Measurements from ENCODE around the gene CALHM6. TPM values are rescaled to one million over a fixed set of nuclear protein-coding genes. Genes with fewer than 3 reads are reported as not detected.
A peak's percentile ranks its signal among the peaks of the same experiment; 100 is the strongest.

Gene CALHM6
- total RNA-seq, 2 donors from 2014 or later: 7.5 to 18.9 TPM

DNA sequence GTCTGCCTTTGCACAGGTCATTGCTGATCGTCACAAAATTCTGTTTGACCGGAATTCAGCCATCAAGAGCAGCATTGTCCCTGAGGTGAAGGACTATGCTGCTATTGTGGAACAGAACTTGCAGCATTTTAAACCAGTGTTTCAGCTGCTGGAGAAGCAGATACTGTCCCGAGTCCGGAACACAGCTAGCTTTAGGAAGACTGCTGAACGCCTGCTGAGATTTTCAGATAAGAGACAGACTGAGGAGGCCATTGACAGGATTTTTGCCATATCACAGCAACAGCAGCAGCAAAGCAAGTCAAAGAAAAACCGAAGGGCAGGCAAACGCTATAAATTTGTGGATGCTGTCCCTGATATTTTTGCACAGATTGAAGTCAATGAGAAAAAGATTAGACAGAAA is 24.6 kb upstream of the CALHM6 start:
- H3K9me3 Mint-ChIP-seq: no peaks in the 10 kb centered on the region
- no peaks in the 10 kb centered on the region for H3K4me1 Mint-ChIP-seq
- no peaks in the 10 kb centered on the region for H3K27me3 Mint-ChIP-seq
- no peak overlapping the region for H3K27ac Mint-ChIP-seq
- ATAC-seq (replicated peaks): no peak
- peaks cover 14% of the 10 kb centered on the region for H3K36me3 Mint-ChIP-seq (ENCODE audit: low read depth)
- no peak overlapping the region for H3K4me3 Mint-ChIP-seq

DNA sequence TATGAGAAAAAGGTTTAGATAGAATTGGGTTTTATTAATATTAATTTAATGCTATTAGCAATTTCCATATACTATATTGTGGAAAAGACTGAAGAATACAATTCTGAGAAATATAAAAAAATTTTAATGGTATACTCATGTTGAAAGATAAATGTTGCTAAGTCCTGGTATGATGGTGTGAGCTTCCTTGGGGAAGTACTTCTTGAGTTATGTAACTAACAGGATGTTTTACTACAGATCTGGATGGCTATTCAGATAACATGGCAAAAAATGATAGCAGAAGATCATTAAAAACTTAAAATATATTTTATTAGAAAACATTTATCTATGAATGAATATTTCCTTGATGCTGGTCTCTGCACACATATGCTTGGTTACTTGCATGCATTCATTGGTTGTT is 23.5 kb upstream of the CALHM6 start:
- Mint-ChIP-seq H3K4me3 (no peak overlapping the region), H3K9me3 (no peaks in the 10 kb centered on the region), H3K27ac (no peak overlapping the region), H3K4me1 (no peaks in the 10 kb centered on the region), H3K27me3 (no peaks in the 10 kb centered on the region), H3K36me3 (ENCODE audit: low read depth) (peaks cover 11% of the 10 kb centered on the region)
- no peak for ATAC-seq (replicated peaks)

DNA sequence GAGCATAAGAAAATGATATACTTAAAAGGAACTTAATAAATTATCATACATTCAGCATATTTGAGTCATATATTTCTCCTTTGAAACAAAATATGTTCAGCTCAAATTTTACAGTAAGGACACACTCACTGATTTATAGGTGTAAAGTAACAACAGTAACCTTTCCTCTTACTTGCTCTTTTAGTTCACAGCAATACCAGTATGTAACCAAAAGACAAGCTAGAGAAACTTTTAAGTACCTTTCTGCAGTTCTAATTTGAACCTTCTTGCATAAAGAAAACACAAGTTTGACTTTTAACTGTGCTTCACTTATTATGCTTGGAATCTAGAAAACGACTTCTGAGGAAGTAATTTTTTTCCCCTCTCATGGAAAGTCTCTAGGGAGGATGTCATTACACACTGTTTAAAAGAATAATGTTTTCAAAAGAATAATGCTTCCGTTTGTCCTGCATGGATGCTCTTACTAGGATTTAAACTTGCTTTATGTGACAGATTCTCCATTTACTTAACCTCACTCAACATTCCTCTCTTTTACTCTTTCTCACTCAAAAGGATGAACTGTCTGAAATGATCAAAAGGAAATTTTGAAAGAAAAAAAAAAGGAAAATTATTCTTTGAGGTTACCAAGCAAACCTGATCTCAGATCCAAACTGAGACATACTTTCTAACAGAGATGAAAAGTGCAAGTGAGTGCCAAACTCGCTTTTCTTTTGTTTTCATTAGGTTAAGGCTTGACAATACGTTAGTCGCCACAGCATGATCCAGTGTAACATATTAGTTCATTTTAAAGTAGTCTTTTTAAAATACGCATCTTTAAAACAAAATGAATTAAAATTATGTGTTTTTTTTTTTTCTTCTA is 22.4 kb upstream of the CALHM6 start:
- Mint-ChIP-seq H3K4me3 (no peak overlapping the region), H3K36me3 (ENCODE audit: low read depth) (peaks cover 7% of the 10 kb centered on the region), H3K9me3 (no peaks in the 10 kb centered on the region), H3K27me3 (no peaks in the 10 kb centered on the region), H3K27ac (no peak overlapping the region), H3K4me1 (no peaks in the 10 kb centered on the region)
- no peak for ATAC-seq (replicated peaks)

DNA sequence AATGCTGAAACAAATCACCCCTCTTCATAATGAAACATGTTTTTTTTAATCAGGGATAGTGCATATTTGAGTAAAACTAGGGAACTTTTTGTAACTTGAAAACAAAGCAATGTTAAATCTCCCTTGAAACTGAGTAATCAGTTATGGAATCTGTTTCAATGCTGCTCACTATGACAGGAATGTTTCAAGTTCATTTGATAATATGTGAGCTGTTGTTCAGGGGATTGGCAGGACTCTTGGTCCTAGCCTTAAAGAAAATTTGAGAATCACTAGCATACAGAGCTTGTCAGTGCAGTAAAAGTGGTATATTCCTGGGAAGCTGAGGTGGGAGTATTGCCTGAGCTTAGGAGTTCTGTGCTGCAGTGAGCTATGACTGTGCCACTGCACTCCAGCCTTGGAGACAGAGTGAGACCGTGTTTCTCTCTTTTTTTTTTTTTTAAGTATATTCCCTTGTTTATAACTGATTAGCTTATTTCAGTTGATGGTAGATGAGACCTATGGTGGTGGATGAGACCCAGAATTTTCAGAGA is 21.6 kb upstream of the CALHM6 start:
- Mint-ChIP-seq H3K27ac (no peak overlapping the region), H3K36me3 (ENCODE audit: low read depth) (peaks cover 7% of the 10 kb centered on the region), H3K27me3 (no peaks in the 10 kb centered on the region), H3K4me1 (peaks cover 4% of the 10 kb centered on the region), H3K4me3 (no peak overlapping the region), H3K9me3 (no peaks in the 10 kb centered on the region)
- ATAC-seq (replicated peaks): peak; percentile 14

DNA sequence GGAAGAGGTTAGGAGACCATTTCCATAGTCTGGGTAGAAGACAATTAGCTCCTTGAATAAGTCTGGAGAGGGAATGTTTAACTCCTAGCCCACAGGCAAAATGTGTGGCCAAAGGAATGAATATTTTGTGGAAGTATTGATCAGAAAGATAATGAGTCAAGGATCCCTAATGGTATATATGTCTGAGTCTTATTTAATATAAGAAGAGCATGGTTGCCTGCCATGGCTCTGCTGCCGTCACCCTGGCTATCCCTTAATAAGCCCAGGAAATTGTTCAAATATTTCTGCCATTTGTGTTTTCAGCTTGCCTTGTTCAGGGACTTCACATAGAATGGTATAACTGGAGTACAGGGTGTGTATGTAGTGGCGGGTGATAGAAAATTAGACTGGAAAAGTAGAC is 18.1 kb upstream of the CALHM6 start:
- Mint-ChIP-seq H3K27me3 (no peaks in the 10 kb centered on the region), H3K4me3 (no peak overlapping the region), H3K4me1 (peaks cover 10% of the 10 kb centered on the region), H3K9me3 (no peaks in the 10 kb centered on the region), H3K36me3 (ENCODE audit: low read depth) (no peaks in the 10 kb centered on the region), H3K27ac (no peak overlapping the region)
- ATAC-seq (replicated peaks): no peak

DNA sequence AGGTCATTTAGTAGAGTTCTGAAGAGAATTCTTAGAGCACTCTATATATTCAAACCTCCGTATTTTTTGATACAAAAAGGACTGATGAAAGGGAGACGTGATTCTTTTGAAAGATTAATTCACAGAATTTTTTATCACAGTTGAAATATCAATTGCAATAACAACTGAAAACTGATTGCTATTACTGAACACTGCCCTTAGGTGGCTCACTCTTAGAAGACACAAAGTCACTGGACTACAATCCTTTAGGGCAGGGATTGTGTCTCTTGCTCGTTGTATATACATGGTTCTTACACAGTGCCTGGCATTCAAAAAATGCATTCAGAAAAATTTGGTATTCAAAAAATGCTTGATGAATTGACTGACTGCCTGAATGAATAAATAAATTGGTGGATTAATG is 17.1 kb upstream of the CALHM6 start:
- H3K4me1 Mint-ChIP-seq: peaks cover 10% of the 10 kb centered on the region
- no peaks in the 10 kb centered on the region for H3K36me3 Mint-ChIP-seq (ENCODE audit: low read depth)
- no peak overlapping the region for H3K4me3 Mint-ChIP-seq
- ATAC-seq (replicated peaks): peak; percentile 41
- H3K27me3 Mint-ChIP-seq: peaks cover 3% of the 10 kb centered on the region
- H3K9me3 Mint-ChIP-seq: no peaks in the 10 kb centered on the region
- H3K27ac Mint-ChIP-seq: no peak overlapping the region

DNA sequence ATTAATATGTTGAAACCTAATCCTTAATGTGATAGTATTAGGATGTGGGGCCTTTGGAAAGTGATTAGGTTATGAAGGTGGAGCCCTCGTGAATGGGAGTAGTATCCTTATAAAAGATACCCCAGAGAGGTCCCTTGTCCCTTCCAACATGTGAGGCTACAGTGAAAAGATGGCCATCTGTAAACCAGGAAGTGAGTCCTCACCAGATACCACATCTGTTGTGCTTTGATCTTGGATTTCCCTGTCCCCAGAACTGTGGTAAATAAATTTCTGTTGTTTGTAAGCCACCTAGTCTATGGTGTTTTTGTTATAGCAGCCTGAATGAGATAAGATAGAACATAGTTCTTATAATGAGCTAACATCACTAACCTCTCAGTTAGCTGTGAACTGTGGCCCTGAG is 16.6 kb upstream of the CALHM6 start:
- no peak for ATAC-seq (replicated peaks)
- Mint-ChIP-seq H3K4me3 (no peak overlapping the region), H3K27me3 (peaks cover 8% of the 10 kb centered on the region)

GRCh38 chr6:116445102-116445501 is 16.1 kb upstream of the CALHM6 start:
- Mint-ChIP-seq H3K27me3 (peaks cover 8% of the 10 kb centered on the region), H3K4me3 (no peak overlapping the region), H3K27ac (no peak overlapping the region)

More for the DNA sequence above, 16.6 kb upstream of the CALHM6 start:
- Mint-ChIP-seq H3K9me3 (no peaks in the 10 kb centered on the region), H3K27ac (no peak overlapping the region), H3K4me1 (peaks cover 10% of the 10 kb centered on the region), H3K36me3 (ENCODE audit: low read depth) (no peaks in the 10 kb centered on the region)

GRCh38 chr6:116446399-116446798 is 14.8 kb upstream of the CALHM6 start:
- peaks cover 15% of the 10 kb centered on the region for H3K4me1 Mint-ChIP-seq
- H3K36me3 Mint-ChIP-seq (ENCODE audit: low read depth): no peaks in the 10 kb centered on the region
- peaks cover 8% of the 10 kb centered on the region for H3K27me3 Mint-ChIP-seq
- peak; percentile 47 for ATAC-seq (replicated peaks)
- no peaks in the 10 kb centered on the region for H3K9me3 Mint-ChIP-seq
- no peak overlapping the region for H3K4me3 Mint-ChIP-seq
- H3K27ac Mint-ChIP-seq: no peak overlapping the region

More at GRCh38 chr6:116445102-116445501, 16.1 kb upstream of the CALHM6 start:
- Mint-ChIP-seq H3K4me1 (peaks cover 10% of the 10 kb centered on the region), H3K9me3 (no peaks in the 10 kb centered on the region), H3K36me3 (ENCODE audit: low read depth) (no peaks in the 10 kb centered on the region)
- no peak for ATAC-seq (replicated peaks)

DNA sequence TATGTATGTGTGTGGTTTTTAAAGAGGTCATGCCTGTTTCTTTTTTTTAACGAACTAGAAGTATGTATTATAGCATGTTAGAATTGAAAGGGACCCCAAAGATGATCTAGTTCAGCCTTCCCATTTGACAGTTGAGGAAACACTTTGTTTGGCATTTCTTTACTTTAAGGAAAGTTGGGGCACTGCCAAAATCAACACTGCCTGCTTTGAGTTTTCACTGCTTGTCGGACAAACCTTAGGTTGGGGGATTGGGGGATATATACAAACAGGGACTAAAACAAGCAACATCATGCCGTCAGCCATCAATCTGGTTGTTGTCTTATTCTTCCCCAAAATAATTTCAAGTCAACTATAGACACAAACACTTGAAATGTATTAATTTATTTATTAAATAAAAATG is 14.1 kb upstream of the CALHM6 start:
- Mint-ChIP-seq H3K4me1 (peaks cover 18% of the 10 kb centered on the region), H3K36me3 (ENCODE audit: low read depth) (no peaks in the 10 kb centered on the region), H3K9me3 (no peaks in the 10 kb centered on the region), H3K4me3 (no peak overlapping the region), H3K27ac (no peak overlapping the region), H3K27me3 (peaks cover 8% of the 10 kb centered on the region)
- no peak for ATAC-seq (replicated peaks)

DNA sequence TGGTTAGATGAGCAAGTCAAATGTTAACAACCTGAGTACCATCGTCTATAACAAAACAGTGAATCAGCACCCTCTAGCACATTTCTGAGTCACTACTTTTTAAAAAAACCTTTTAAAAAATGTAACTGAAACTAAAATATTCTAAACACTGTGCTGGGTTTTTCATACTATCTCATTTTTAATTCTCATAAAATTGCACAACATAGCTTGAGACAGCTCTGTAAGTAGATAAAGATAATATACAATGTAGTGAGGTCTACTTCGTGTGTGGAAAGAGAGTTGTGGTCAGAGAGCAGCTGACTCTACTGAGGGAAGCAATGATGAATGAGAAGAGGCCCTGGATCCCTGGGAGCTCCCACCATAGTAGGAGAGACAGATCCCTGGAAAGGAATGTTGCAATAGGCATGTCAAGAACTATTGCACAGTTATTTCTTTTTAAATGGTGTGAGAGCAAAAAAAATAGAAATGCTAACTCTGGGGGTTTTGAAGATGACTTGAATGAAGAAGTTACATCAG is 13.6 kb upstream of the CALHM6 start:
- Mint-ChIP-seq H3K27ac (no peak overlapping the region), H3K9me3 (no peaks in the 10 kb centered on the region), H3K4me1 (peaks cover 18% of the 10 kb centered on the region), H3K27me3 (peaks cover 8% of the 10 kb centered on the region), H3K36me3 (ENCODE audit: low read depth) (no peaks in the 10 kb centered on the region), H3K4me3 (no peak overlapping the region)
- peak; percentile 58 for ATAC-seq (replicated peaks)

DNA sequence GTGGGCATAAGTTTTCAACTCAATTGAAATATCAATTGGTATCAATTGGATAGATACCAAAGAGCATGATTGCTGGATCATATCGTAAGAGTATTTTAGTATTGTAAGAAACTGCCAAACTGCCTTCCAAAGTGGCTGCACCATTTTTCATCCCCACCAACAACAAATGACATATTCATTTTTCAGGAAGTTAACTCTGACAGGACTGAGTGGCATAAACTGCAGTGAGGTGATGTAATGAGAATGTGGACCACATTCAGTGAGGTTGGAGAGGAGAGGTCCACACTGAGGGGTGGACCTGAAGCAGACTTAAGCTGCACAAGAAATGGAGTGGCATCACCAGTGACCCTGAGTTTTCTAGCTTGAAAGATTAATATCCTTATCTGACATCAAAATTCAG is 11.6 kb upstream of the CALHM6 start:
- no peak overlapping the region for H3K27ac Mint-ChIP-seq
- no peak overlapping the region for H3K4me3 Mint-ChIP-seq
- no peaks in the 10 kb centered on the region for H3K9me3 Mint-ChIP-seq
- peaks cover 16% of the 10 kb centered on the region for H3K27me3 Mint-ChIP-seq
- peaks cover 14% of the 10 kb centered on the region for H3K4me1 Mint-ChIP-seq
- no peak for ATAC-seq (replicated peaks)
- H3K36me3 Mint-ChIP-seq (ENCODE audit: low read depth): no peaks in the 10 kb centered on the region

- H3K27me3 Mint-ChIP-seq: peaks cover 16% of the 10 kb centered on the region
- ATAC-seq (replicated peaks): no peak
- no peak overlapping the region for H3K4me3 Mint-ChIP-seq
- H3K4me1 Mint-ChIP-seq: peaks cover 14% of the 10 kb centered on the region
- H3K27ac Mint-ChIP-seq: no peak overlapping the region
- H3K9me3 Mint-ChIP-seq: no peaks in the 10 kb centered on the region
- H3K36me3 Mint-ChIP-seq (ENCODE audit: low read depth): no peaks in the 10 kb centered on the region
Measured at GRCh38 chr6:116450185-116450710, 10.9 kb upstream of the CALHM6 start.

DNA sequence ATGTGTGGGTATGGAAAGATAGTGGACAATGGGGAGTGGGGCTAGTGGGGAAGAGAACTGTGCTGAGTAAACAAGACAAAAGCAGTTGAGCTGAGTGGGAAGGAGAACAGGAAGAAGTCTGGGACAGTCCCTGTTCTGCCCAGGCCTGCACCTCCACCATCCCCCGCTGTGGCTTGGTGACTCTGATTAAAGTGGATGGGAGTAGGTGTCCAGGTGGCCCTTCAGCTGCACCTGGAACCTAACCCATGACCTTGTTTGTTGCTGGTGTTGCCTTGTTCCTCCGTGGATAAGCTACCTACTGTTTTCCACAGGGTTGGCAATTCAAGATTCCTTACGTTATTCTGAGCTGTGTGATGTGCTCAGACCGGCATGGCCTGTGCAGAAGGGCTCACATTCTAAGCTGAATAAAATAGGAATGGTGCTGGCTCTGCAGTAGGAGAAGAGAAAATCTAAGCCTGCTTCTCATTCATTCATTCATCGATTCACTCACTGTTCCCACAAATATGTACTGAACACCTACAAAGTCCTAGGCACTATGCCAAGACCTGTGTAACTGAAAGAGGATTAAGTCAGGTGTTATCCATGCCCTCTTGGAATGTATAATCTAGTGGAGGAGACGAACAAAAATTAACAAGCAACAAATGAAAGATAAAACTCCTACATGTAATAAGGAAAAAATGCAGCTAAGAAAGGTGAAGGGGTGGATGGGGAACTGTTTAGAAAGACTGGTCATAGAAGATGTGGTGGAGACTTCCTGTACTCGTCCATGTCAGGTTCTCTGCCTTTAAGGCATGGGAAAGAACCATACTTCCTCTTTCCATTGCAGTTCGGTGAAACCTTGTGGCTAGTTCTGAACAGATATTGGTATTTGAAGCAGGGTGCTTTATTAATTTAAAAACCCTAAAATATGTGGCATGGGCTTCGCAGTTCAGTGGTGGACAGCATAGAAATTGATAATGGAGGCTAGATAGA is 10.1 kb upstream of the CALHM6 start:
- no peaks in the 10 kb centered on the region for H3K36me3 Mint-ChIP-seq (ENCODE audit: low read depth)
- H3K4me1 Mint-ChIP-seq: peaks cover 14% of the 10 kb centered on the region
- H3K9me3 Mint-ChIP-seq: no peaks in the 10 kb centered on the region
- no peak overlapping the region for H3K4me3 Mint-ChIP-seq
- peak; percentile 75 for ATAC-seq (replicated peaks)
- H3K27me3 Mint-ChIP-seq: peaks cover 16% of the 10 kb centered on the region
- no peak overlapping the region for H3K27ac Mint-ChIP-seq
